HepG2 (cell line): ENCODE results near the gene AHCY. TPM values are rescaled to one million over a fixed set of nuclear protein-coding genes. Genes with fewer than 3 reads are reported as not detected.
"Not testable (repeated sequence)": the region's sequence is repeated elsewhere in the genome, so short reads cannot be mapped to it uniquely, and the experiment has no call there.

Source experiments
- ATAC-seq: fragments of 200-7000 bp; cut with Tn5 transposase; 3 replicates; pipeline ENCODE4 v1.9.1; 2020; ENCODE audit warnings: mild to moderate bottlenecking, moderate library complexity
- BruUV-seq: library from RNA; stranded (reverse); fragments of 400-500 nt; replicated peaks from 2 replicates; lab custom pipeline; 2021; lab: Mats Ljungman, UMichigan
- CTCF ChIA-PET: fragments of 300-600 bp; formaldehyde crosslinking; extraction: SDS; loops from one replicate; lab custom pipeline; 2021; ENCODE audit warnings: low total read pairs, inconsistent platforms, low intra/inter-chr PET ratio; lab: Yijun Ruan, JAX
- POLR2A ChIA-PET: fragments of 350-600 bp; sonication (Branson Sonifier 250); formaldehyde crosslinking; loops from one replicate; lab custom pipeline; 2020; ENCODE audit warnings: antibody characterized with exemption, inconsistent platforms; lab: Yijun Ruan, JAX
- DNase-seq: peaks from one replicate; pipeline ENCODE4 v3.0.0-alpha.2; 2015; ENCODE audit warnings: low spot score
- FAIRE-seq: peaks from 3 replicates; lab custom pipeline; 2011; peaks lifted over from hg19 to GRCh38; lab: Jason Lieb, UNC
- H2AFZ ChIP-seq: one replicate; pipeline ENCODE4 v1.6.1; 2011; ENCODE audit warnings: low read length, inconsistent platforms
- H3K27ac ChIP-seq: fragments of 300-600 bp; 3 replicates; pipeline ENCODE4 v1.8.0; 2011; ENCODE audit warnings: mixed run types, mild to moderate bottlenecking, mixed read lengths, low read length, inconsistent platforms; ENCODE audit not compliant: insufficient read depth; ENCODE audit errors: extremely low read length
- H3K27me3 ChIP-seq, 2 experiments: fragments of 200-600 bp in 1 of 2; 2 replicates in 1 of 2; 3 replicates in 1 of 2; pipeline versions ENCODE4 v1.6.0 to v1.8.0; 2011; ENCODE audit warnings: low read length in 2 of 2, mild to moderate bottlenecking in 2 of 2, moderate library complexity in 2 of 2, inconsistent platforms in 1 of 2; ENCODE audit not compliant: insufficient read depth in 2 of 2, control insufficient read depth in 1 of 2
- H3K36me3 ChIP-seq, 2 experiments: fragments of 200-600 bp in 1 of 2; replicated peaks in 1 of 2; 2 replicates in 1 of 2; 3 replicates in 1 of 2; pipeline versions ENCODE4 v1.5.1 to v1.8.0; 2011; ENCODE audit warnings: low read length in 2 of 2, inconsistent platforms in 1 of 2; ENCODE audit not compliant: insufficient read depth in 2 of 2, control insufficient read depth in 1 of 2
- H3K4me1 ChIP-seq: 2 replicates; pipeline ENCODE4 v1.5.1; 2012; ENCODE audit warnings: low read length, inconsistent platforms; ENCODE audit not compliant: insufficient read depth
- H3K4me2 ChIP-seq: 2 replicates; pipeline ENCODE4 v1.6.0; 2011; ENCODE audit warnings: low read depth, low read length, inconsistent platforms
- H3K4me3 ChIP-seq, 3 experiments: fragments of 200-600 bp in 1 of 3; sonication (generic), shearing (Covaris generic) in 1 of 3; replicated peaks in 1 of 3; 2 replicates each; pipeline ENCODE4 v1.5.1; 2011 to 2016; ENCODE audit warnings: low read length in 3 of 3, inconsistent platforms in 2 of 3, low read depth in 2 of 3, mild to moderate bottlenecking in 2 of 3, control low read depth in 1 of 3, mixed read lengths in 1 of 3; ENCODE audit not compliant: insufficient read depth in 1 of 3
- H3K79me2 ChIP-seq: one replicate; pipeline ENCODE4 v1.6.1; 2011; ENCODE audit warnings: low read length, inconsistent platforms; ENCODE audit not compliant: insufficient read depth
- H3K9ac ChIP-seq: 2 replicates; pipeline ENCODE4 v1.6.0; 2011; ENCODE audit warnings: mild to moderate bottlenecking, low read depth, low read length, inconsistent platforms; ENCODE audit not compliant: insufficient read depth
- H3K9me3 ChIP-seq: 2 replicates; pipeline ENCODE4 v1.5.1; 2012; ENCODE audit warnings: mild to moderate bottlenecking, low read length
- H4K20me1 ChIP-seq: 2 replicates; pipeline ENCODE4 v1.6.0; 2011; ENCODE audit warnings: inconsistent platforms, mild to moderate bottlenecking, low read length, moderate library complexity; ENCODE audit not compliant: insufficient read depth
- AGO2 ChIP-seq: fragments of 200-400 bp; formaldehyde crosslinking; optimal IDR thresholded peaks from 2 replicates; pipeline ENCODE3; 2017; ENCODE audit warnings: mild to moderate bottlenecking, low read depth, low read length, moderate library complexity
- HMGXB4 ChIP-seq, 2 experiments: sonication (generic) in 1 of 2; formaldehyde crosslinking in 1 of 2; IDR thresholded peaks; 2 replicates each; pipeline versions ENCODE4 v1.4.0 to v1.6.1; 2018 to 2020; ENCODE audit warnings: missing genetic modification reagents in 2 of 2, borderline replicate concordance in 1 of 2, low read depth in 1 of 2, mild to moderate bottlenecking in 1 of 2, missing biosample characterization in 1 of 2
- KAT7 ChIP-seq: IDR thresholded peaks from 2 replicates; pipeline ENCODE4 v1.6.1; 2018; ENCODE audit warnings: borderline replicate concordance, missing compliant biosample characterization
- TP53 ChIP-seq: sonication (generic); formaldehyde crosslinking; conservative IDR thresholded peaks from 2 replicates; pipeline ENCODE4 v1.4.0; 2020; ENCODE audit warnings: missing genetic modification reagents
- ZNF350 ChIP-seq: sonication (generic); formaldehyde crosslinking; IDR thresholded peaks from 2 replicates; pipeline ENCODE4 v1.4.0; 2020; ENCODE audit warnings: mild to moderate bottlenecking, low read depth, missing genetic modification reagents, borderline replicate concordance
- ZNF776 ChIP-seq: sonication (generic); formaldehyde crosslinking; IDR thresholded peaks from 2 replicates; pipeline ENCODE4 v1.4.0; 2020; ENCODE audit warnings: mild to moderate bottlenecking, missing genetic modification reagents
- WGBS: methylation state at CpG from one replicate; pipeline ENCODE4 v1.1.6; 2017; ENCODE audit warnings: low lambda C conversion rate; 5-methylcytosine and 5-hydroxymethylcytosine counted together
- in situ Hi-C: cut with HindIII; loops from 2 replicates; pipeline ENCODE4 v1.10.0; 2017; ENCODE audit warnings: low pct_unique_long_range_greater_than_20kb; ENCODE audit not compliant: extremely low pct_ligation_motif_present
- intact Hi-C: fragments of 100-400 bp; cut with micrococcal nuclease; formaldehyde crosslinking; loops from one replicate; pipeline ENCODE4 v1.10.0; 2022; ENCODE audit not compliant: unreplicated experiment
- polyA plus RNA-seq, 8 experiments: library from polyadenylated mRNA; depleted of rRNA in 3 of 8; stranded (reverse) in 7 of 8; unstranded in 1 of 8; fragments of >200 nt; fragmentation: Illumina TruSeq in 4 of 8; extraction: Trizol in 4 of 8; gene quantifications; 2 replicates each; pipeline versions ENCODE4 v1.2.1 to v1.2.3, GENCODE V29; 2011 to 2016; ENCODE audit warnings: low read depth in 4 of 8, missing spikeins in 1 of 8, mixed read lengths in 1 of 8; ENCODE audit not compliant: insufficient read depth in 1 of 8
- total RNA-seq, 5 experiments: library from RNA; depleted of rRNA; stranded (reverse); fragments of >200 nt; fragmentation: Illumina TruSeq; extraction: Trizol; gene quantifications; 2 replicates each; pipeline ENCODE4 v1.2.3, GENCODE V29; 2016; ENCODE audit warnings: low read depth in 1 of 5
- TF ChIP-seq, protein P1 (sequence below): sonication (generic); formaldehyde crosslinking; IDR thresholded peaks from 2 replicates; pipeline ENCODE4 v1.4.0; 2020; ENCODE audit warnings: mild to moderate bottlenecking, missing genetic modification reagents
- TF ChIP-seq, protein P2 (sequence below): sonication (generic); formaldehyde crosslinking; IDR thresholded peaks from 2 replicates; pipeline ENCODE4 v1.5.1; 2020; ENCODE audit warnings: mild to moderate bottlenecking, missing genetic modification reagents, moderate library complexity
- TF ChIP-seq, protein P3 (sequence below): sonication (generic); formaldehyde crosslinking; IDR thresholded peaks from 2 replicates; pipeline ENCODE4 v1.4.0; 2020; ENCODE audit warnings: missing genetic modification reagents

AHCY gene
- total and polyA plus RNA-seq, 2 of the 13 experiments (the other 11 are each of a cell fraction or from before 2014, with no cell fraction given) = 407 to 419 TPM

DNA sequence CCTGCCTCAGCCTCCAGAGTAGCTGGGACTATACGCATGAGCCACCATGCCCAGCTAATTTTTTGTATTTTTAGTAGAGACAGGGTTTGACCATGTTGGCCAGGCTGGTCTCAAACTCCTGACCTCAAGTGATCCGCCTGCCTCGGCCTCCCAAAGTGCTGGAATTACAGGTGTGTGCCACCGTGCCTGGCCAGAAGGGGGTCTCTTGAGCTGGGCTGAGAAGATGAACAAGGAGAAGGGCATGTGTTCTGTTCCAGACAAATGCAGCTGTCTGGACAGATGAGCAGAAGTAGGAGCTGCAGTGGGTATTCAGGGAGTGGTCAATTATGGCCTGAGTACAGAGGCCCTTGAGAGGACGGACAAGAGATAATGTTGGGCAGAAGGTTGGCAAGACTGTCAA, 15.7 kb downstream of the AHCY start:
- CTCF ChIA-PET, H3K4me2 ChIP-seq, ATAC-seq, H3K4me3 ChIP-seq, H3K4me1 ChIP-seq, H2AFZ ChIP-seq, H3K27me3 ChIP-seq, H4K20me1 ChIP-seq, BruUV-seq, H3K9me3 ChIP-seq, intact Hi-C loops, FAIRE-seq, H3K9ac ChIP-seq, in situ Hi-C loops, H3K79me2 ChIP-seq, DNase-seq, H3K27ac ChIP-seq: not testable (repeated sequence)
- TF ChIP-seq, protein P1, sequence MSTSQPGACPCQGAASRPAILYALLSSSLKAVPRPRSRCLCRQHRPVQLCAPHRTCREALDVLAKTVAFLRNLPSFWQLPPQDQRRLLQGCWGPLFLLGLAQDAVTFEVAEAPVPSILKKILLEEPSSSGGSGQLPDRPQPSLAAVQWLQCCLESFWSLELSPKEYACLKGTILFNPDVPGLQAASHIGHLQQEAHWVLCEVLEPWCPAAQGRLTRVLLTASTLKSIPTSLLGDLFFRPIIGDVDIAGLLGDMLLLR = peak; percentile 44; the same call in 1 of the 2 replicates
- TF ChIP-seq ZNF776 (CRISPR knock-in tag) = 0 out of 2 replicates have a peak, but pooled peaks have one; percentile 35
- 98% methylated on average over 5 of the region's 5 CpGs for WGBS
- H3K36me3 ChIP-seq = peaks cover 73 to 91% of the 10 kb centered on the region in 2 experiments
- POLR2A ChIA-PET = interaction anchor here (1.4 kb wide), 1 partner anchor 15 kb away, joined by 3 read pairs; the partner anchor contains the start of gene AHCY

GRCh38 chr20:34285450-34285849, 17.7 kb downstream of the AHCY start:
- no peak overlapping the region for H3K27ac ChIP-seq
- H4K20me1 ChIP-seq = no peaks in the 10 kb centered on the region
- no peaks in the 10 kb centered on the region for H3K4me1 ChIP-seq
- no peaks in the 10 kb centered on the region for H3K27me3 ChIP-seq
- ATAC-seq (no peak), DNase-seq (no peak), FAIRE-seq (no peak)
- H3K9ac ChIP-seq = no peak overlapping the region
- H3K4me2 ChIP-seq = no peak overlapping the region
- BruUV-seq = no TSS peak
- CTCF ChIA-PET = no interaction called here
- H3K36me3 ChIP-seq = peaks cover 65 to 91% of the 10 kb centered on the region in 2 experiments
- in situ Hi-C loops = no loop called here
- H2AFZ ChIP-seq = no peak overlapping the region
- H3K79me2 ChIP-seq = no peaks in the 10 kb centered on the region
- no peak overlapping the region for H3K4me3 ChIP-seq
- POLR2A ChIA-PET = no interaction called here
- intact Hi-C loops = no loop called here
- 99% methylated on average over 16 of the region's 16 CpGs for WGBS
- no peaks in the 10 kb centered on the region for H3K9me3 ChIP-seq
- TF ChIP-seq TP53 (CRISPR knock-in tag) (no peak), AGO2 (peak; percentile 73), HMGXB4 (CRISPR knock-in tag; IDR thresholded peaks at IDR 0.05; ENCODE audit: borderline replicate concordance in 1 of 2, low read depth in 1 of 2) (no peak), ZNF350 (no peak), KAT7 (CRISPR knock-in tag) (no peak)
- TF ChIP-seq, protein P2, sequence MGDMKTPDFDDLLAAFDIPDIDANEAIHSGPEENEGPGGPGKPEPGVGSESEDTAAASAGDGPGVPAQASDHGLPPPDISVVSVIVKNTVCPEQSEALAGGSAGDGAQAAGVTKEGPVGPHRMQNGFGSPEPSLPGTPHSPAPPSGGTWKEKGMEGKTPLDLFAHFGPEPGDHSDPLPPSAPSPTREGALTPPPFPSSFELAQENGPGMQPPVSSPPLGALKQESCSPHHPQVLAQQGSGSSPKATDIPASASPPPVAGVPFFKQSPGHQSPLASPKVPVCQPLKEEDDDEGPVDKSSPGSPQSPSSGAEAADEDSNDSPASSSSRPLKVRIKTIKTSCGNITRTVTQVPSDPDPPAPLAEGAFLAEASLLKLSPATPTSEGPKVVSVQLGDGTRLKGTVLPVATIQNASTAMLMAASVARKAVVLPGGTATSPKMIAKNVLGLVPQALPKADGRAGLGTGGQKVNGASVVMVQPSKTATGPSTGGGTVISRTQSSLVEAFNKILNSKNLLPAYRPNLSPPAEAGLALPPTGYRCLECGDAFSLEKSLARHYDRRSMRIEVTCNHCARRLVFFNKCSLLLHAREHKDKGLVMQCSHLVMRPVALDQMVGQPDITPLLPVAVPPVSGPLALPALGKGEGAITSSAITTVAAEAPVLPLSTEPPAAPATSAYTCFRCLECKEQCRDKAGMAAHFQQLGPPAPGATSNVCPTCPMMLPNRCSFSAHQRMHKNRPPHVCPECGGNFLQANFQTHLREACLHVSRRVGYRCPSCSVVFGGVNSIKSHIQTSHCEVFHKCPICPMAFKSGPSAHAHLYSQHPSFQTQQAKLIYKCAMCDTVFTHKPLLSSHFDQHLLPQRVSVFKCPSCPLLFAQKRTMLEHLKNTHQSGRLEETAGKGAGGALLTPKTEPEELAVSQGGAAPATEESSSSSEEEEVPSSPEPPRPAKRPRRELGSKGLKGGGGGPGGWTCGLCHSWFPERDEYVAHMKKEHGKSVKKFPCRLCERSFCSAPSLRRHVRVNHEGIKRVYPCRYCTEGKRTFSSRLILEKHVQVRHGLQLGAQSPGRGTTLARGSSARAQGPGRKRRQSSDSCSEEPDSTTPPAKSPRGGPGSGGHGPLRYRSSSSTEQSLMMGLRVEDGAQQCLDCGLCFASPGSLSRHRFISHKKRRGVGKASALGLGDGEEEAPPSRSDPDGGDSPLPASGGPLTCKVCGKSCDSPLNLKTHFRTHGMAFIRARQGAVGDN (CRISPR knock-in tag) = 0 out of 2 replicates have a peak, but pooled peaks have one; percentile 10
- TF ChIP-seq, protein P3, sequence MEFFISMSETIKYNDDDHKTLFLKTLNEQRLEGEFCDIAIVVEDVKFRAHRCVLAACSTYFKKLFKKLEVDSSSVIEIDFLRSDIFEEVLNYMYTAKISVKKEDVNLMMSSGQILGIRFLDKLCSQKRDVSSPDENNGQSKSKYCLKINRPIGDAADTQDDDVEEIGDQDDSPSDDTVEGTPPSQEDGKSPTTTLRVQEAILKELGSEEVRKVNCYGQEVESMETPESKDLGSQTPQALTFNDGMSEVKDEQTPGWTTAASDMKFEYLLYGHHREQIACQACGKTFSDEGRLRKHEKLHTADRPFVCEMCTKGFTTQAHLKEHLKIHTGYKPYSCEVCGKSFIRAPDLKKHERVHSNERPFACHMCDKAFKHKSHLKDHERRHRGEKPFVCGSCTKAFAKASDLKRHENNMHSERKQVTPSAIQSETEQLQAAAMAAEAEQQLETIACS (CRISPR knock-in tag) = no peak
